Epithelial cell of proximal tubule (primary cell): ENCODE data around the gene CBR4. TPM values are rescaled to one million over a fixed set of nuclear protein-coding genes. Genes with fewer than 3 reads are reported as not detected.
A peak's percentile ranks its signal among the peaks of the same experiment; 100 is the strongest.

Experiments used
- DNase-seq: peaks from one replicate; pipeline ENCODE4 v3.0.0-alpha.2; 2011; ENCODE audit warnings: low read depth
- H3K4me3 ChIP-seq: 2 replicates; pipeline ENCODE4 v1.5.1; 2011; ENCODE audit warnings: low read depth, mild to moderate bottlenecking, low read length
- CTCF ChIP-seq: conservative IDR thresholded peaks from 2 replicates; pipeline ENCODE4 v1.5.1; 2012; ENCODE audit warnings: low read depth, mild to moderate bottlenecking, low read length
- total RNA-seq: library from RNA; depleted of rRNA; stranded (reverse); fragments of >200 nt; gene quantifications from 2 replicates; pipeline ENCODE4 v1.2.3, GENCODE V29; 2015

The CBR4 gene
- total RNA-seq, 1 donor from 2014 or later = 10.3 TPM

DNA sequence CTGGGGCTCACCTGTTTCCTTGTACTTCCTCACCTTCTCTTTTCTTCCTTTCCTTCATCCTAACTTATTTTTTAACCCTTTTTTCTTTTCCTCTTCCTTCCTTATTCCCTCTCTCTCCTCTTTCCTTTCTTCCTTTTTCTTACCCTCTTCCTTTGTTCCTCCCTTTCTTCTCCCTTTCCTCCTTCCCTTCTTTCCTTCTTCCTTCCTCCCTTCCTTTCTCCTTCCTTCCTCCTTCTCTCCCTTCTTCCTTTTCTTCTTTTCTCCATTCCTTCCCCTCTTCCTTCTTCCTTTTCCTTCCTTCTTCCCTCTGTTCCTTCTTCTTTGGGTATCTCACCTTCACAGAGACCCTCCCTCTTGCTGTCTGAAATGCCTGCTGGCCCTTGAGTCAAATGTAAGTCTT lies 22.1 kb upstream of the CBR4 start:
- no peak for TF ChIP-seq CTCF
- DNase-seq = no peak
- no peak overlapping the region for H3K4me3 ChIP-seq

- peak overlapping the region; percentile 2 for H3K4me3 ChIP-seq
- DNase-seq = no peak
- no peak for TF ChIP-seq CTCF
These were observed 21.3 kb upstream of the CBR4 start for GRCh38 chr4:169031392-169031791.

DNA sequence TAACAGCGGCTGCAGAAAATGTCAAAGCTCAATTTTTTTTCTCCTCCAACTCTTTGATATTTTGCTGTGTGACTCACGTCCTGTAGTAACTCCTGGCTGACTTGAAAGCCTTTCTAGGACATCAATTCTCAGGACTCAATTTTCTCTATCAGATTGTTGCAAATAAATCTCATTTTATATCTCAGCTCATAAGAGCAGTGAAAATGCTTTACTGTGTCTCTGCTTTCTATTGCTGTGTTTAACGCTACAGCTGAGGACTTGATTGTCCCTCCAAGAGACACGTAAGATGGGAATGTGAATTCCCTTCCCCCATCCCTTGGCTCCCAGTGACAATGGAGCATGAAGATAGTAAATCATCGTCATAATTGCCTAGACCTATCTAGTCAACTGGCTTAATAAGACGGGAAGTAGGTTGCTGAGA lies 20.5 kb upstream of the CBR4 start:
- DNase-seq = no peak

GRCh38 chr4:169029947-169030346 lies 19.9 kb upstream of the CBR4 start:
- DNase-seq = no peak
- TF ChIP-seq CTCF = no peak
- no peak overlapping the region for H3K4me3 ChIP-seq

More for the DNA sequence above, 20.5 kb upstream of the CBR4 start:
- TF ChIP-seq CTCF = no peak
- no peak overlapping the region for H3K4me3 ChIP-seq

GRCh38 chr4:169027663-169028062 lies 17.6 kb upstream of the CBR4 start:
- H3K4me3 ChIP-seq = no peak overlapping the region
- TF ChIP-seq CTCF = no peak
- DNase-seq = no peak

GRCh38 chr4:169025184-169025583 lies 15.1 kb upstream of the CBR4 start:
- no peak overlapping the region for H3K4me3 ChIP-seq
- no peak for DNase-seq
- TF ChIP-seq CTCF = no peak

GRCh38 chr4:169024762-169025161 lies 14.7 kb upstream of the CBR4 start:
- no peak overlapping the region for H3K4me3 ChIP-seq
- TF ChIP-seq CTCF = peak; percentile 74
- DNase-seq = no peak
